GM23338 (cell line): ENCODE measurements around the gene GALNT5.

Experiments
- CREB1 ChIP-seq: fragments of 250-450 bp; sonication (Bioruptor Pico); IDR thresholded peaks from 2 replicates; pipeline ENCODE4 v1.5.0; 2020; ENCODE audit warnings: low read depth, mild to moderate bottlenecking, moderate library complexity
- CTCF ChIP-seq, 2 experiments: fragments of 200-600 bp in 1 of 2; sonication (generic) in 1 of 2; conservative IDR thresholded peaks; 2 replicates each; pipeline versions ENCODE4 v1.5.1 to v1.6.1; 2016 to 2017; ENCODE audit warnings: antibody characterized with exemption in 2 of 2, low read depth in 2 of 2, mild to moderate bottlenecking in 2 of 2, moderate library complexity in 1 of 2
- ETS1 ChIP-seq: IDR thresholded peaks from 2 replicates; pipeline ENCODE4 v1.6.1; 2016; ENCODE audit warnings: antibody characterized with exemption
- EZH2 ChIP-seq: fragments of 200-600 bp; sonication (generic); IDR thresholded peaks from one replicate; pipeline ENCODE4 v1.8.0; 2017; ENCODE audit warnings: antibody characterized with exemption, mild to moderate bottlenecking, low read depth; ENCODE audit not compliant: unreplicated experiment
- EZH2phosphoT487 ChIP-seq: fragments of 200-600 bp; sonication (generic); IDR thresholded peaks from one replicate; pipeline ENCODE4 v1.8.1; 2018; ENCODE audit warnings: antibody characterized with exemption; ENCODE audit not compliant: unreplicated experiment
- JUNB ChIP-seq: IDR thresholded peaks from one replicate; pipeline ENCODE4 v1.6.1; 2016; ENCODE audit warnings: antibody characterized with exemption; ENCODE audit not compliant: unreplicated experiment
- NANOG ChIP-seq: IDR thresholded peaks from 2 replicates; pipeline ENCODE4 v1.6.1; 2016; ENCODE audit warnings: antibody characterized with exemption, borderline replicate concordance
- POLR2AphosphoS5 ChIP-seq: IDR thresholded peaks from 2 replicates; pipeline ENCODE4 v1.6.1; 2016; ENCODE audit warnings: antibody characterized with exemption, low read depth
- STAT1 ChIP-seq: IDR thresholded peaks from one replicate; pipeline ENCODE4 v1.6.1; 2016; ENCODE audit warnings: antibody characterized with exemption; ENCODE audit not compliant: unreplicated experiment
- ZNF114 ChIP-seq: fragments of 250-450 bp; sonication (Bioruptor Pico); IDR thresholded peaks from 2 replicates; pipeline ENCODE4 v1.5.0; 2020; ENCODE audit warnings: mild to moderate bottlenecking, moderate library complexity
- ZNF331 ChIP-seq: fragments of 250-450 bp; sonication (Bioruptor Pico); IDR thresholded peaks from 2 replicates; pipeline ENCODE4 v1.5.0; 2020; ENCODE audit warnings: low read depth, mild to moderate bottlenecking, moderate library complexity
- TF ChIP-seq, protein P1 (sequence below): IDR thresholded peaks from one replicate; pipeline ENCODE4 v1.6.1; 2018; ENCODE audit warnings: antibody characterized with exemption; ENCODE audit not compliant: unreplicated experiment

- no peak for TF ChIP-seq CTCF (conservative IDR thresholded peaks at IDR 0.05; ENCODE audit: low read depth in 2 of 2)
- TF ChIP-seq EZH2phosphoT487 = no peak
- no peak for TF ChIP-seq STAT1
- TF ChIP-seq ZNF331 (CRISPR knock-in tag) = no peak
- no peak for TF ChIP-seq EZH2
- TF ChIP-seq POLR2AphosphoS5 = no peak
- TF ChIP-seq, protein P1, sequence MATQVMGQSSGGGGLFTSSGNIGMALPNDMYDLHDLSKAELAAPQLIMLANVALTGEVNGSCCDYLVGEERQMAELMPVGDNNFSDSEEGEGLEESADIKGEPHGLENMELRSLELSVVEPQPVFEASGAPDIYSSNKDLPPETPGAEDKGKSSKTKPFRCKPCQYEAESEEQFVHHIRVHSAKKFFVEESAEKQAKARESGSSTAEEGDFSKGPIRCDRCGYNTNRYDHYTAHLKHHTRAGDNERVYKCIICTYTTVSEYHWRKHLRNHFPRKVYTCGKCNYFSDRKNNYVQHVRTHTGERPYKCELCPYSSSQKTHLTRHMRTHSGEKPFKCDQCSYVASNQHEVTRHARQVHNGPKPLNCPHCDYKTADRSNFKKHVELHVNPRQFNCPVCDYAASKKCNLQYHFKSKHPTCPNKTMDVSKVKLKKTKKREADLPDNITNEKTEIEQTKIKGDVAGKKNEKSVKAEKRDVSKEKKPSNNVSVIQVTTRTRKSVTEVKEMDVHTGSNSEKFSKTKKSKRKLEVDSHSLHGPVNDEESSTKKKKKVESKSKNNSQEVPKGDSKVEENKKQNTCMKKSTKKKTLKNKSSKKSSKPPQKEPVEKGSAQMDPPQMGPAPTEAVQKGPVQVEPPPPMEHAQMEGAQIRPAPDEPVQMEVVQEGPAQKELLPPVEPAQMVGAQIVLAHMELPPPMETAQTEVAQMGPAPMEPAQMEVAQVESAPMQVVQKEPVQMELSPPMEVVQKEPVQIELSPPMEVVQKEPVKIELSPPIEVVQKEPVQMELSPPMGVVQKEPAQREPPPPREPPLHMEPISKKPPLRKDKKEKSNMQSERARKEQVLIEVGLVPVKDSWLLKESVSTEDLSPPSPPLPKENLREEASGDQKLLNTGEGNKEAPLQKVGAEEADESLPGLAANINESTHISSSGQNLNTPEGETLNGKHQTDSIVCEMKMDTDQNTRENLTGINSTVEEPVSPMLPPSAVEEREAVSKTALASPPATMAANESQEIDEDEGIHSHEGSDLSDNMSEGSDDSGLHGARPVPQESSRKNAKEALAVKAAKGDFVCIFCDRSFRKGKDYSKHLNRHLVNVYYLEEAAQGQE = no peak
- TF ChIP-seq NANOG = no peak
- no peak for TF ChIP-seq JUNB
- no peak for TF ChIP-seq CREB1
- TF ChIP-seq ETS1 = no peak
- no peak for TF ChIP-seq ZNF114 (CRISPR knock-in tag)
Measured at GRCh38 chr2:157355618-157356017, 98.1 kb downstream of the GALNT5 start.
